ENCODE measurements around the gene SLC14A1.
"Not testable (repeated sequence)": the region's sequence is repeated elsewhere in the genome, so short reads cannot be mapped to it uniquely, and the experiment has no call there.

Gene SLC14A1

DNA sequence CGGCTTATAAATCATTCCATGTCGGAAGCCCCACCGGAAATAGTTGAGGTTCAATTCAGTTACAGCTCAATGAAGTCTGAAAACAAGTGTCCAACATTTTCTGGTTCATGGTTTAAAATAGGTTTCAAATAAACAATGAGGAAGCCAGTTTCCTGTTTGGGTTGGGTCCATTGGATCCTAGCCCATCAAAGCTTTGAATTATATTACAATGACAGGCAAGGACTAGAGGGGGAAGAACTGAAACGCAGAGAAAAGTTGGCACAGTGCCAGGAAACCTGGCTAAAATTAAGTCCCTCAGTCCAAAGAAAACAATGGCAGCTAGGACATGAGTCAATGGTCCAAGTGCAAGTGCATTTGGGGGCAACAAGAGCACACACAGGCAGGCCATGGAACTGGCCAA, 32.0 kb downstream of the SLC14A1 start:
- peak; percentile 74 to 86 for DNase-seq
- Histone ChIP-seq H3K4me1 (peaks cover 0 to 44% (median 9%) of the 10 kb centered on the region in 4 donors), H3K36me3 (no peaks in the 10 kb centered on the region), H3K27ac (peak overlapping the region in 1 of 2 donors; percentile 45), H3K9me3 (no peaks in the 10 kb centered on the region), H3K4me3 (no peak overlapping the region), H3K27me3 (no peaks in the 10 kb centered on the region)
- intact Hi-C loops (cut with DNase I; ENCODE audit: low total_unique reads) = no loop called here
- TF ChIP-seq CTCF (IDR thresholded peaks at IDR 0.05) = no peak

DNA sequence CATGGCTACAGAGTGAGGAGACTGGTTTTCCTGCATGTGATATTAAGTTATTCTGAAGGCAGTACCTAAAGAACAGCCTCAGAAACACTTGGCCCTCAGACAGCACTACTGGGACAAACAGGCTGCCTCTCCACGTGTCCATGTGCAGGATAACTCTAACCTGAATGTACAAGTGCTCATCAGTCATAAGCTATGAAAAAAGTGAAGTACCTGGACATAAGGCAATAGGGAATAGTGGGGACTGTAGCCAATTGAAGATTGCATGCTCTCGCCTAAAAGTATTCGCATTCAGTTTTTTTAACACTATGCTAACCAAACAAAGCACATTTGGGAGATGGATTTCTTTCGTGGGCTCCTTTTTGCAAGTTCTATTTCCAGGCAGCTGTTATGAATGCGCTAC, 33.0 kb downstream of the SLC14A1 start:
- H3K27me3 ChIP-seq = no peaks in the 10 kb centered on the region
- intact Hi-C loops (cut with DNase I; ENCODE audit: low total_unique reads) = no loop called here
- TF ChIP-seq CTCF (IDR thresholded peaks at IDR 0.05) = no peak

DNA sequence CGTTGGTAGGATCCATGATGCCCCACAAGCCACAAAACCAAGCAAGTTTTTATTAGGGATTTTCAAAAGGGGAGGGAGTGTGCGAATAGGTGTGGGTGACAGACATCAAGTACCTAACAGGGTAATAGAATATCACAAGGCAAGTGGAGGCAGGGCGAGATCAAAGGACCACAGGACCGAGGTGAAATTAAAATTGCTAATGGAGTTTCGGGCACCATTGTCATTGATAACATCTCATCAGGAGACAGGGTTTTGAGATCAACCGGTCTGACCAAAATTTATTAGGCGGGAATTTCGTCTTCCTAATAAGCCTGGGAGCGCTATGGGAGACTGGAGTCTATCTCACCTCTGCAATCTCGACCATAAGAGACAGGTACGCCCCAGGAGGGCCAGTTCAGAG, 33.7 kb downstream of the SLC14A1 start:
- intact Hi-C loops (cut with DNase I; ENCODE audit: low total_unique reads); H3K9me3 ChIP-seq; DNase-seq; H3K27me3 ChIP-seq; H3K36me3 ChIP-seq; H3K27ac ChIP-seq; H3K4me3 ChIP-seq: not testable (repeated sequence)
- H3K4me1 ChIP-seq = peaks cover 0 to 44% (median 9%) of the 10 kb centered on the region in 4 donors

More for the DNA sequence above, 33.0 kb downstream of the SLC14A1 start:
- DNase-seq = no peak
- H3K9me3 ChIP-seq = no peaks in the 10 kb centered on the region
- H3K4me1 ChIP-seq = peaks cover 0 to 44% (median 9%) of the 10 kb centered on the region in 4 donors
- H3K27ac ChIP-seq = no peak overlapping the region
- H3K36me3 ChIP-seq = no peaks in the 10 kb centered on the region
- H3K4me3 ChIP-seq = no peak overlapping the region

- no peak overlapping the region for H3K4me3 ChIP-seq
- intact Hi-C loops (cut with DNase I; ENCODE audit: low total_unique reads) = no loop called here
- no peak for TF ChIP-seq CTCF (IDR thresholded peaks at IDR 0.05)
- no peaks in the 10 kb centered on the region for H3K27me3 ChIP-seq
- no peaks in the 10 kb centered on the region for H3K9me3 ChIP-seq
- peaks cover 0 to 26% (median 8%) of the 10 kb centered on the region in 4 donors for H3K4me1 ChIP-seq
- no peak for DNase-seq
- H3K27ac ChIP-seq = no peak overlapping the region
- no peaks in the 10 kb centered on the region for H3K36me3 ChIP-seq
Observed at GRCh38 chr18:45760462-45761036, 36.6 kb downstream of the SLC14A1 start.

DNA sequence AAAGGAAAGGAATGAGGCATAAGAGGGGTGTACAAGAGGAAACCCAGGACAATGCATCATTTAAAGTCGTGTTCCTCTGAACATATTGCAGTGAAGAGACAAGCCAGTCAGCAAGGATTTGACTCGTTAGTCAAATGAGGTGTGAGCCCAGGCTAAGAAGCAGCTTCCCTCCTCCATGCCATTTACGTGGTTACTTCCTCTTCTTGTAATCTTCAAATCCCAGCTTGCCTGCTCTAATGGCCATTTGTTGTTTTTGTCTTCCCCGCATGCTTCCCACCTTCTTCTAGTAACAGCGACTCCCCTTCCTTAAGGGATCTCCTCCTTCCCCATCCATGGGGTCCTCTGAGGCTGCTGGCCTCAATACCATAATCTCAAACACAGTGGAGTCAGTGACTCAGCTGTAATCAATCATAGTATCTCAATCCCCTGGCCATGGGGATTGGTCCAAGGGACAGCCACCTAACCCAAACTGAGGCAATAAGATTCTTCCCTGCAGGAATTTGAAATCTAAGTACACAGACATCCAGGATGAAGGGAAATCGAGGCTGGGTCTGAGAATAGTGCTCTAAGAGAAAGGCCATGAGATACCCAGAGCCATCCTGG, 37.6 kb downstream of the SLC14A1 start:
- Histone ChIP-seq H3K9me3 (no peaks in the 10 kb centered on the region), H3K27me3 (no peaks in the 10 kb centered on the region), H3K27ac (no peak overlapping the region), H3K4me1 (peaks cover 0 to 16% (median 3%) of the 10 kb centered on the region in 4 donors), H3K4me3 (no peak overlapping the region), H3K36me3 (no peaks in the 10 kb centered on the region)
- intact Hi-C loops (cut with DNase I; ENCODE audit: low total_unique reads) = no loop called here
- TF ChIP-seq CTCF (IDR thresholded peaks at IDR 0.05) = no peak
- DNase-seq = no peak

DNA sequence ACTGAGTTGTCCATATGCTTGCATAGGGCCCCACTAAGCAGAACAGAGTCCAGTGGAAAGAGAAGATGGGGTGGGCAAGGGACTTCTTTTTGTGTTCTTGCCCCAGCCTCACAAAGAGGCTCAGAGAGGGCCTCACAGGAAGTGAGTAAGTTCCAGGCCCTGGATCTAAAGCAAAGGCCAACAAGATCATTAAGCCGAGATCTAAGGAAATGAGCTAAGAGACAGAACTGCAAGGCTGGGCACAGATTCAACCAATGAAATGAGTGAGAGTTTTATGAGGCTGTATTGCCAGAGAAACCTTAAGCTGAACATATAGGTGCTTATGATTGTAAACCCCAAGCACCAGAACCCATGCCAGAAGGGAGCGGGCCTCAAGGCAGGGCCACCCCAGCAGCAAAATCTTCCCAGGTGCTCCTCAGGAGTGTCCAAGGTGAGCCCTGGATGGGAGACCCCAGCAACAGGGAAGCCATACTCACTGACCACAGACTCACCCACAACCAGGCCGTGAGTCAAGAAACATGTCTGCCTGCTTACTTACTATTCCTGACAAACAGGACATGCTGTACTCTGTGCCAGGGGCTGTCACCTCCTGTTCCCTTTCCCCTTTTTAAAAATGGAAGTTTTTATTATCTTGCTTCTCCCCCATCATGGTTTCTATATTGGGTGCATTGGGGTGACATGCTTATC, 40.2 kb downstream of the SLC14A1 start:
- no peak for DNase-seq
- H3K27ac ChIP-seq = no peak overlapping the region
- no peaks in the 10 kb centered on the region for H3K9me3 ChIP-seq
- H3K27me3 ChIP-seq = no peaks in the 10 kb centered on the region
- peaks cover 0 to 17% (median 0%) of the 10 kb centered on the region in 4 donors for H3K4me1 ChIP-seq
- intact Hi-C loops (cut with DNase I; ENCODE audit: low total_unique reads) = no loop called here
- H3K4me3 ChIP-seq = no peak overlapping the region
- H3K36me3 ChIP-seq = no peaks in the 10 kb centered on the region
- no peak for TF ChIP-seq CTCF (IDR thresholded peaks at IDR 0.05)
